ENCODE results near the gene GDPGP1.

DNA sequence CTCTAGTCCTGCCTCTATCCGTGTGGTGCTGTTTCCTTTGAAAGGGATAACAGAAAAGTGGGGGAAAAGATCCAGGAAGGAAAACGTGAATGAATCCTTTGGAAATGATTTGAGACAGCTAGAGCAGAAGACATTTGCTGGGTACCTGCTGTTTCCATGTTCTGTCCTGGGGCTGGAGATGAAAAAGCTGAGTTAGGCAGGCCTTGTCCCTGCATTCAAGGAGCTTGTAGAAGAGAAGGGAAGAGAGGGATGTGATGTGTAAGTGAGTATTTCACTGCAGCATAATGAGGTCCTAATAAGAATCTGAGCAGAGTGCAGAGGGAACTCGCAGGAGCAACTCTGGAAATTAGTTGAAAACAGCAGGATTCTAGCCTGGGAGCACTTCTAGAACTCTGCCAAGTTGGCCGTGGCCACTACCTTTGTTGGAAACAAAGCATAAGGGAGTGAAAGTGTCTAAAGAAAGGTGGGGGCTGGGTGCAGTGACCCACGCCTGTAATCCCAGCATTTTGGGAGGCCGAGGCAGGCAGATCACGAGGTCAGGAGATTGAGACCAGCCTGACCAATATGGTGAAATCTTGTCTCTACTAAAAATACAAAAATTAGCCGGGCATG lies 46.6 kb upstream of the GDPGP1 start:
- TF ChIP-seq, protein P1, sequence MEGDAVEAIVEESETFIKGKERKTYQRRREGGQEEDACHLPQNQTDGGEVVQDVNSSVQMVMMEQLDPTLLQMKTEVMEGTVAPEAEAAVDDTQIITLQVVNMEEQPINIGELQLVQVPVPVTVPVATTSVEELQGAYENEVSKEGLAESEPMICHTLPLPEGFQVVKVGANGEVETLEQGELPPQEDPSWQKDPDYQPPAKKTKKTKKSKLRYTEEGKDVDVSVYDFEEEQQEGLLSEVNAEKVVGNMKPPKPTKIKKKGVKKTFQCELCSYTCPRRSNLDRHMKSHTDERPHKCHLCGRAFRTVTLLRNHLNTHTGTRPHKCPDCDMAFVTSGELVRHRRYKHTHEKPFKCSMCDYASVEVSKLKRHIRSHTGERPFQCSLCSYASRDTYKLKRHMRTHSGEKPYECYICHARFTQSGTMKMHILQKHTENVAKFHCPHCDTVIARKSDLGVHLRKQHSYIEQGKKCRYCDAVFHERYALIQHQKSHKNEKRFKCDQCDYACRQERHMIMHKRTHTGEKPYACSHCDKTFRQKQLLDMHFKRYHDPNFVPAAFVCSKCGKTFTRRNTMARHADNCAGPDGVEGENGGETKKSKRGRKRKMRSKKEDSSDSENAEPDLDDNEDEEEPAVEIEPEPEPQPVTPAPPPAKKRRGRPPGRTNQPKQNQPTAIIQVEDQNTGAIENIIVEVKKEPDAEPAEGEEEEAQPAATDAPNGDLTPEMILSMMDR (IDR thresholded peaks at IDR 0.05): no peak
- TF ChIP-seq POLR2A (IDR thresholded peaks at IDR 0.05): no peak
